CD8-positive, alpha-beta memory T cell (primary cell): ENCODE data around the gene SLC35G3. TPM values are rescaled to one million over a fixed set of nuclear protein-coding genes. Genes with fewer than 3 reads are reported as not detected.
"Not testable (repeated sequence)": the region's sequence is repeated elsewhere in the genome, so short reads cannot be mapped to it uniquely, and the experiment has no call there.

Experiments used
- CTCF ChIA-PET: fragments of 350-600 bp; sonication (Branson Sonifier 250); formaldehyde crosslinking; loops from one replicate; lab custom pipeline; 2021; ENCODE audit warnings: antibody characterized with exemption; lab: Charles Lee
- POLR2A ChIA-PET: fragments of 350-600 bp; sonication (Branson Sonifier 250); formaldehyde crosslinking; loops from one replicate; lab custom pipeline; 2021; ENCODE audit warnings: antibody characterized with exemption; lab: Charles Lee
- DNase-seq, 5 donors: peaks; one replicate each; pipeline versions ENCODE4 v3.0.0 to v3.0.0-alpha.2; 2020 to 2022; ENCODE audit warnings: mixed read lengths in 1 of 5
- H3K27ac ChIP-seq: one replicate; pipeline ENCODE4 v1.7.0; 2013; ENCODE audit warnings: low read depth, mild to moderate bottlenecking, low read length, moderate library complexity
- H3K27me3 ChIP-seq: 2 replicates; pipeline ENCODE4 v1.7.0; 2013; ENCODE audit warnings: low read length, mild to moderate bottlenecking; ENCODE audit not compliant: insufficient read depth, poor library complexity, severe bottlenecking
- H3K36me3 ChIP-seq: 2 replicates; pipeline ENCODE4 v1.7.0; 2013; ENCODE audit warnings: mild to moderate bottlenecking, low read length, moderate library complexity; ENCODE audit not compliant: insufficient read depth
- H3K4me1 ChIP-seq: 2 replicates; pipeline ENCODE4 v1.7.0; 2013; ENCODE audit warnings: mild to moderate bottlenecking, low read length, moderate library complexity; ENCODE audit not compliant: insufficient read depth
- H3K4me3 ChIP-seq: 2 replicates; pipeline ENCODE4 v1.7.0; 2013; ENCODE audit warnings: mild to moderate bottlenecking, low read length
- H3K9me3 ChIP-seq: 2 replicates; pipeline ENCODE4 v1.7.0; 2013; ENCODE audit warnings: mild to moderate bottlenecking, low read length
- H3K27ac Mint-ChIP-seq, 8 donors: one replicate each; pipeline ENCODE4 v1.8.0; 2020 to 2021; ENCODE audit warnings: mixed read lengths in 8 of 8, mild to moderate bottlenecking in 6 of 8, inconsistent platforms in 3 of 8, moderate library complexity in 3 of 8
- H3K27me3 Mint-ChIP-seq, 2 donors: one replicate each; pipeline ENCODE4 v1.8.0; 2020 to 2021; ENCODE audit warnings: mixed read lengths in 2 of 2, mild to moderate bottlenecking in 1 of 2, moderate library complexity in 1 of 2
- H3K36me3 Mint-ChIP-seq, 3 donors: one replicate each; pipeline ENCODE4 v1.8.0; 2020 to 2021; ENCODE audit warnings: mixed read lengths in 3 of 3, inconsistent platforms in 1 of 3, mild to moderate bottlenecking in 1 of 3
- H3K4me1 Mint-ChIP-seq, 3 donors: one replicate each; pipeline ENCODE4 v1.8.0; 2020 to 2021; ENCODE audit warnings: mixed read lengths in 3 of 3, inconsistent platforms in 1 of 3, mild to moderate bottlenecking in 1 of 3
- H3K4me3 Mint-ChIP-seq, 7 donors: one replicate each; pipeline ENCODE4 v1.8.0; 2020 to 2021; ENCODE audit warnings: mixed read lengths in 7 of 7, mild to moderate bottlenecking in 6 of 7, moderate library complexity in 4 of 7, inconsistent platforms in 2 of 7
- H3K9me3 Mint-ChIP-seq, 5 donors: one replicate each; pipeline ENCODE4 v1.8.0; 2020 to 2022; ENCODE audit warnings: mixed read lengths in 5 of 5, mild to moderate bottlenecking in 3 of 5, moderate library complexity in 2 of 5, inconsistent platforms in 1 of 5
- polyA plus RNA-seq: library from polyadenylated mRNA; unstranded; fragments of 300-500 nt; fragmentation: Illumina TruSeq; gene quantifications from one replicate; pipeline ENCODE4 v1.2.3, GENCODE V29; 2021
- total RNA-seq, 2 experiments: library from RNA; stranded (reverse); gene quantifications; one replicate each; pipeline ENCODE4 v1.2.3, GENCODE V29; 2021

Gene SLC35G3
- total and polyA plus RNA-seq, 3 experiments from 2014 or later: not detected

GRCh38 chr17:35161281-35161761, 32.9 kb downstream of the SLC35G3 start:
- peak overlapping the region; percentile 61 to 78 (median 75) for H3K4me3 Mint-ChIP-seq
- Histone ChIP-seq H3K9me3 (no peaks in the 10 kb centered on the region), H3K4me1 (peaks cover 57% of the 10 kb centered on the region), H3K4me3 (peak overlapping the region; percentile 43), H3K36me3 (no peaks in the 10 kb centered on the region), H3K27ac (peak overlapping the region; percentile 53), H3K27me3 (no peaks in the 10 kb centered on the region)
- peaks cover 43 to 58% (median 55%) of the 10 kb centered on the region in 3 donors for H3K4me1 Mint-ChIP-seq
- peak overlapping the region; percentile 82 to 96 (median 90) for H3K27ac Mint-ChIP-seq
- POLR2A ChIA-PET: interaction anchor here (0.7 to 1.3 kb wide), 5 partner anchors 53 to 418 kb away, joined by 3 to 10 read pairs (median 3); partner anchors contain the start of genes PEX12, SLFN13 and SLFN5
- H3K27me3 Mint-ChIP-seq: peaks cover 0 to 2% of the 10 kb centered on the region in 2 donors
- CTCF ChIA-PET: interaction anchor here (0.7 to 1.8 kb wide), 7 partner anchors 20 to 441 kb away, joined by 3 to 6 read pairs (median 4); partner anchors contain the start of genes NLE1 and SLFN5
- H3K9me3 Mint-ChIP-seq: no peaks in the 10 kb centered on the region
- DNase-seq: peak in 2 of 5 donors; percentile 50 to 57
- peaks cover 0 to 1% (median 0%) of the 10 kb centered on the region in 3 donors for H3K36me3 Mint-ChIP-seq

GRCh38 chr17:35160354-35161201, 33.6 kb downstream of the SLC35G3 start:
- Histone ChIP-seq H3K9me3 (no peaks in the 10 kb centered on the region), H3K36me3 (no peaks in the 10 kb centered on the region), H3K4me1 (peaks cover 56% of the 10 kb centered on the region), H3K27ac (peak overlapping the region; percentile 53), H3K27me3 (no peaks in the 10 kb centered on the region), H3K4me3 (peak overlapping the region; percentile 43)
- H3K36me3 Mint-ChIP-seq: no peaks in the 10 kb centered on the region
- H3K4me3 Mint-ChIP-seq: peak overlapping the region; percentile 61 to 78 (median 75)
- peaks cover 41 to 55% (median 55%) of the 10 kb centered on the region in 3 donors for H3K4me1 Mint-ChIP-seq
- peak overlapping the region; percentile 82 to 96 (median 90) for H3K27ac Mint-ChIP-seq
- peak in 3 of 5 donors; percentile 64 to 78 (median 71) for DNase-seq
- ChIA-PET POLR2A (interaction anchor here (0.7 to 1.3 kb wide), 7 partner anchors 19 to 418 kb away, joined by 3 to 10 read pairs (median 3); partner anchors contain the start of genes NLE1, PEX12, SLFN13 and SLFN5), CTCF (interaction anchor here (0.8 to 1.8 kb wide), 6 partner anchors 19 to 442 kb away, joined by 3 to 6 read pairs (median 4); partner anchors contain the start of gene NLE1)
- H3K27me3 Mint-ChIP-seq: peaks cover 0 to 2% of the 10 kb centered on the region in 2 donors
- H3K9me3 Mint-ChIP-seq: no peaks in the 10 kb centered on the region

GRCh38 chr17:35159940-35160339, 34.3 kb downstream of the SLC35G3 start:
- DNase-seq: no peak
- peak overlapping the region; percentile 42 to 96 (median 85) for H3K27ac Mint-ChIP-seq

GRCh38 chr17:35155246-35155645, 38.9 kb downstream of the SLC35G3 start:
- peaks cover 11 to 12% (median 11%) of the 10 kb centered on the region in 3 donors for H3K4me1 Mint-ChIP-seq
- H3K27ac Mint-ChIP-seq: no peak overlapping the region

More at GRCh38 chr17:35159940-35160339, 34.3 kb downstream of the SLC35G3 start:
- POLR2A ChIA-PET: interaction anchor here (0.8 kb wide), 1 partner anchor 18 kb away, joined by 8 read pairs; the partner anchor contains the start of gene NLE1
- Histone ChIP-seq H3K27me3 (no peaks in the 10 kb centered on the region), H3K4me1 (peaks cover 50% of the 10 kb centered on the region), H3K9me3 (no peaks in the 10 kb centered on the region), H3K27ac (peak overlapping the region; percentile 14), H3K36me3 (no peaks in the 10 kb centered on the region), H3K4me3 (no peak overlapping the region)
- Mint-ChIP-seq H3K9me3 (no peaks in the 10 kb centered on the region), H3K4me1 (peaks cover 38 to 49% (median 49%) of the 10 kb centered on the region in 3 donors), H3K36me3 (no peaks in the 10 kb centered on the region), H3K27me3 (peaks cover 0 to 2% of the 10 kb centered on the region in 2 donors), H3K4me3 (peak overlapping the region in 6 of 7 donors; percentile 18 to 76 (median 74))
- CTCF ChIA-PET: interaction anchor here (1.3 kb wide), 1 partner anchor 18 kb away, joined by 6 read pairs; the partner anchor contains the start of gene NLE1

GRCh38 chr17:35154196-35155165, 39.7 kb downstream of the SLC35G3 start:
- Mint-ChIP-seq H3K36me3 (no peaks in the 10 kb centered on the region), H3K4me1 (peaks cover 4% of the 10 kb centered on the region in 3 donors), H3K9me3 (no peaks in the 10 kb centered on the region), H3K4me3 (no peak overlapping the region), H3K27me3 (no peaks in the 10 kb centered on the region), H3K27ac (peak overlapping the region in 1 of 8 donors; percentile 22)
- ChIA-PET POLR2A (no interaction called here), CTCF (no interaction called here)
- peaks cover 9% of the 10 kb centered on the region for H3K4me1 ChIP-seq
- H3K36me3 ChIP-seq: no peaks in the 10 kb centered on the region
- H3K27ac ChIP-seq: no peak overlapping the region
- DNase-seq: no peak
- no peaks in the 10 kb centered on the region for H3K27me3 ChIP-seq
- no peaks in the 10 kb centered on the region for H3K9me3 ChIP-seq
- no peak overlapping the region for H3K4me3 ChIP-seq

More at GRCh38 chr17:35155246-35155645, 38.9 kb downstream of the SLC35G3 start:
- Histone ChIP-seq H3K36me3 (no peaks in the 10 kb centered on the region), H3K4me3 (no peak overlapping the region), H3K27me3 (no peaks in the 10 kb centered on the region), H3K4me1 (peaks cover 16% of the 10 kb centered on the region), H3K9me3 (no peaks in the 10 kb centered on the region), H3K27ac (no peak overlapping the region)
- no peak for DNase-seq
- ChIA-PET POLR2A (no interaction called here), CTCF (no interaction called here)
- Mint-ChIP-seq H3K9me3 (no peaks in the 10 kb centered on the region), H3K4me3 (no peak overlapping the region), H3K27me3 (no peaks in the 10 kb centered on the region), H3K36me3 (no peaks in the 10 kb centered on the region)

GRCh38 chr17:35152421-35153140, 41.6 kb downstream of the SLC35G3 start:
- ChIA-PET POLR2A (no interaction called here), CTCF (no interaction called here)
- no peak overlapping the region for H3K27ac Mint-ChIP-seq
- H3K4me1 Mint-ChIP-seq: no peaks in the 10 kb centered on the region
- H3K27me3 Mint-ChIP-seq: no peaks in the 10 kb centered on the region
- no peak for DNase-seq
- no peak overlapping the region for H3K27ac ChIP-seq
- H3K9me3 Mint-ChIP-seq: no peaks in the 10 kb centered on the region
- no peaks in the 10 kb centered on the region for H3K4me1 ChIP-seq
- H3K27me3 ChIP-seq: no peaks in the 10 kb centered on the region
- H3K9me3 ChIP-seq: no peaks in the 10 kb centered on the region
- H3K36me3 ChIP-seq: no peaks in the 10 kb centered on the region
- no peak overlapping the region for H3K4me3 Mint-ChIP-seq
- no peak overlapping the region for H3K4me3 ChIP-seq
- no peaks in the 10 kb centered on the region for H3K36me3 Mint-ChIP-seq

GRCh38 chr17:35151080-35151479, 43.1 kb downstream of the SLC35G3 start:
- H3K4me3 ChIP-seq, H3K27ac ChIP-seq, H3K9me3 Mint-ChIP-seq, DNase-seq, POLR2A ChIA-PET, CTCF ChIA-PET, H3K27me3 ChIP-seq, H3K4me1 ChIP-seq, H3K36me3 Mint-ChIP-seq, H3K9me3 ChIP-seq, H3K4me1 Mint-ChIP-seq, H3K36me3 ChIP-seq, H3K4me3 Mint-ChIP-seq, H3K27me3 Mint-ChIP-seq: not testable (repeated sequence)
- H3K27ac Mint-ChIP-seq: peak overlapping the region in 1 of 8 donors; percentile 29
